HL-60 (cell line): ENCODE data around the gene LRRC4C.

Experiments used
- DNase-seq, 2 experiments: peaks; one replicate each; pipeline ENCODE4 v3.0.0-alpha.2; 2010 to 2020; ENCODE audit warnings: low read depth in 1 of 2, low spot score in 1 of 2
- H3K27ac ChIP-seq: fragments of 250-450 bp; sonication (Bioruptor Pico); replicated peaks from 2 replicates; pipeline ENCODE4 v1.5.1; 2020; ENCODE audit warnings: mild to moderate bottlenecking, moderate library complexity
- H3K27me3 ChIP-seq: fragments of 250-450 bp; sonication (Bioruptor Pico); 2 replicates; pipeline ENCODE4 v1.5.1; 2021; ENCODE audit warnings: mild to moderate bottlenecking, moderate library complexity; ENCODE audit not compliant: insufficient read depth, poor library complexity, severe bottlenecking
- H3K4me3 ChIP-seq: replicated peaks from 2 replicates; pipeline ENCODE4 v1.5.1; 2011; ENCODE audit warnings: mild to moderate bottlenecking, control low read depth, low read length; ENCODE audit not compliant: insufficient read depth
- CTCF ChIP-seq: IDR thresholded peaks from one replicate; pipeline ENCODE4 v1.5.1; 2011; ENCODE audit warnings: low read length, control low read depth, inconsistent platforms; ENCODE audit not compliant: insufficient read depth
- GABPA ChIP-seq: IDR thresholded peaks from 2 replicates; pipeline ENCODE4 v1.6.1; 2012; ENCODE audit warnings: low read depth
- POLR2AphosphoS5 ChIP-seq: IDR thresholded peaks from 2 replicates; pipeline ENCODE4 v1.6.1; 2012; ENCODE audit warnings: low read depth
- SPI1 ChIP-seq: IDR thresholded peaks from 2 replicates; pipeline ENCODE4 v1.6.1; 2012; ENCODE audit warnings: low read depth, mild to moderate bottlenecking, borderline replicate concordance
- TF ChIP-seq, protein P1 (sequence below): IDR thresholded peaks from 2 replicates; pipeline ENCODE4 v1.6.1; 2012; ENCODE audit warnings: low read depth; ENCODE audit not compliant: insufficient replicate concordance

Gene LRRC4C

DNA sequence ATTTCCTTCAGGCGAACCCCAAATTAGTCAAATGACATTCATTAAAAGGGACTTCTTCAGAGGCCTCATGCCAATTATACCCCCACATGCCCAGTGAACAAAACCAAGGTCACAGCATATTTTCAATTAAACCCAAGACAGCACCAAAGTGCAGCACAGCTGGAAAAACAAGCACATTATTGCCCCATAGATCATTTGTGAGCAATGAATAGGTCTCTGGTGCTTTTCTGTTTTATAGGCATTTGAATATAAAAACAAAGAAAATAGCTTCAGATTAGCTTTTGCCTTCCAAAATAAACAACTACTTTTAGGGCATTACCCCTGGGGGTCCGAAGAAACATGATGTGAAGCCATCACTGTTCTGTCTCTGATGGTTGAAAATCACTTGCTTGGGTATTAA, 1319.9 kb downstream of the LRRC4C start:
- DNase-seq = no peak
- H3K27ac ChIP-seq = no peak overlapping the region
- TF ChIP-seq, protein P1, sequence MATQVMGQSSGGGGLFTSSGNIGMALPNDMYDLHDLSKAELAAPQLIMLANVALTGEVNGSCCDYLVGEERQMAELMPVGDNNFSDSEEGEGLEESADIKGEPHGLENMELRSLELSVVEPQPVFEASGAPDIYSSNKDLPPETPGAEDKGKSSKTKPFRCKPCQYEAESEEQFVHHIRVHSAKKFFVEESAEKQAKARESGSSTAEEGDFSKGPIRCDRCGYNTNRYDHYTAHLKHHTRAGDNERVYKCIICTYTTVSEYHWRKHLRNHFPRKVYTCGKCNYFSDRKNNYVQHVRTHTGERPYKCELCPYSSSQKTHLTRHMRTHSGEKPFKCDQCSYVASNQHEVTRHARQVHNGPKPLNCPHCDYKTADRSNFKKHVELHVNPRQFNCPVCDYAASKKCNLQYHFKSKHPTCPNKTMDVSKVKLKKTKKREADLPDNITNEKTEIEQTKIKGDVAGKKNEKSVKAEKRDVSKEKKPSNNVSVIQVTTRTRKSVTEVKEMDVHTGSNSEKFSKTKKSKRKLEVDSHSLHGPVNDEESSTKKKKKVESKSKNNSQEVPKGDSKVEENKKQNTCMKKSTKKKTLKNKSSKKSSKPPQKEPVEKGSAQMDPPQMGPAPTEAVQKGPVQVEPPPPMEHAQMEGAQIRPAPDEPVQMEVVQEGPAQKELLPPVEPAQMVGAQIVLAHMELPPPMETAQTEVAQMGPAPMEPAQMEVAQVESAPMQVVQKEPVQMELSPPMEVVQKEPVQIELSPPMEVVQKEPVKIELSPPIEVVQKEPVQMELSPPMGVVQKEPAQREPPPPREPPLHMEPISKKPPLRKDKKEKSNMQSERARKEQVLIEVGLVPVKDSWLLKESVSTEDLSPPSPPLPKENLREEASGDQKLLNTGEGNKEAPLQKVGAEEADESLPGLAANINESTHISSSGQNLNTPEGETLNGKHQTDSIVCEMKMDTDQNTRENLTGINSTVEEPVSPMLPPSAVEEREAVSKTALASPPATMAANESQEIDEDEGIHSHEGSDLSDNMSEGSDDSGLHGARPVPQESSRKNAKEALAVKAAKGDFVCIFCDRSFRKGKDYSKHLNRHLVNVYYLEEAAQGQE = no peak
- no peak for TF ChIP-seq GABPA
- no peak for TF ChIP-seq CTCF
- no peak for TF ChIP-seq SPI1
- no peak for TF ChIP-seq POLR2AphosphoS5
- H3K27me3 ChIP-seq = no peaks in the 10 kb centered on the region
- no peak overlapping the region for H3K4me3 ChIP-seq

GRCh38 chr11:40139066-40139465, 1320.4 kb downstream of the LRRC4C start:
- no peak for TF ChIP-seq CTCF
- TF ChIP-seq, protein P1 = no peak
- no peak for TF ChIP-seq SPI1
- TF ChIP-seq POLR2AphosphoS5 = no peak
- no peak for TF ChIP-seq GABPA
- Histone ChIP-seq H3K27ac (no peak overlapping the region), H3K27me3 (no peaks in the 10 kb centered on the region), H3K4me3 (no peak overlapping the region)
- no peak for DNase-seq

DNA sequence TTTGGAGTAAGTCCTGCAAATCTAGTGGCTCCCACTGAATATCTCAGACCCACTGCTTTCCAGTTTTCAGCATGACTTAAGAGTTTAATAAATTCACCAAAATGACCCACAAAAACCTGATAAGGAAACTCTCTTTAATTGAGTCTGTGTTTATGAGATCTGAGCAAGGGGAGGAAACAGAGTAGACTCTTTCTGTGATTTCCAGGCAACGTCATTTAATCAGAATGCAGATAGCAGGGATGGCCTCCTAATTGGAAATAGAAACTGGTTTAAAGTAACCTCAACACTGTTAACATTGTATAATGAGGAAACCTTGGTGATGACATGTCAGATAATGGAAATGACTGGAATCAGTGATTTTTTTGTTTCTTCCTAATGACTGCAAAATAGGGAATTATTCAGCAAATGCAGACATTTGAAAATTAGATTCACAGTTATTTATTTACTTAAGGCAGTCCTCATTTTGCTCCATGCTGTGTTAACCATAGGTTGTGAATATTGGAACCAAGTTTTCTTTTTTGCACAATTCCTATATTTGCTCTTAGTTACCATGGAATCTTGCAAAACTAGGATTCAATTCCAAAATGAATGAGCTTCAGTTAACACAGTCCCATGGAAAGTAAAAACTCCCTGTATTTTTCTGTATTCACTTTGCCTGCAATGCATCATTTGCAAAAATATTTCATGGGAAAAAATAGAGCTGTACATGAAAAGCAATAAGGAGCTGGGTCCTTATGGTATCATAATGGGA, 1324.5 kb downstream of the LRRC4C start:
- DNase-seq = no peak
- Histone ChIP-seq H3K27me3 (no peaks in the 10 kb centered on the region), H3K27ac (no peak overlapping the region), H3K4me3 (no peak overlapping the region)
- no peak for TF ChIP-seq SPI1
- TF ChIP-seq POLR2AphosphoS5 = no peak
- no peak for TF ChIP-seq GABPA
- TF ChIP-seq, protein P1 = no peak
- TF ChIP-seq CTCF = no peak
